ENCODE data around the gene C17orf50.

The C17orf50 gene

GRCh38 chr17:35717475-35717874, 43.2 kb upstream of the C17orf50 start:
- no peak overlapping the region for H3K27ac ChIP-seq (ENCODE audit: insufficient read depth in 1 of 2, low read depth in 1 of 2, low read length in 2 of 2, poor library complexity in 1 of 2, severe bottlenecking in 2 of 2)
- no peaks in the 10 kb centered on the region for H3K27me3 ChIP-seq (replicated peaks in 2 of 5; ENCODE audit: control insufficient read depth in 4 of 5, insufficient read depth in 5 of 5, low read length in 4 of 5)
- no peak overlapping the region for H3K4me3 ChIP-seq (ENCODE audit: control insufficient read depth in 1 of 7, extremely low read depth in 1 of 7, insufficient read depth in 4 of 7, low read depth in 2 of 7, low read length in 6 of 7)
- peaks cover 19 to 68% (median 33%) of the 10 kb centered on the region in 4 experiments for H3K36me3 ChIP-seq (ENCODE audit: control insufficient read depth in 4 of 4, insufficient read depth in 4 of 4, low read length in 3 of 4)
- POLR2A ChIA-PET = no interaction called here
- CTCF ChIA-PET = interaction anchor here (0.8 to 1.0 kb wide), 2 partner anchors 12 to 99 kb away, joined by 3 read pairs; no protein-coding TSS in a partner anchor
- no peaks in the 10 kb centered on the region for H3K9me3 ChIP-seq (ENCODE audit: control extremely low read depth in 1 of 5, control insufficient read depth in 4 of 5, insufficient read depth in 2 of 5, low read depth in 1 of 5, low read length in 4 of 5)
- no CpG with 5 or more reads among the region's 2 CpGs for WGBS (ENCODE audit: insufficient coverage)
- DNase-seq = no peak
- H3K4me1 ChIP-seq (ENCODE audit: control extremely low read depth in 1 of 4, control insufficient read depth in 4 of 4, insufficient read depth in 4 of 4, low read length in 3 of 4) = peaks cover 0 to 10% (median 6%) of the 10 kb centered on the region in 4 experiments

- no peak for DNase-seq
- Histone ChIP-seq H3K27ac (ENCODE audit: insufficient read depth in 1 of 2, low read depth in 1 of 2, low read length in 2 of 2, poor library complexity in 1 of 2, severe bottlenecking in 2 of 2) (no peak overlapping the region), H3K36me3 (ENCODE audit: control insufficient read depth in 4 of 4, insufficient read depth in 4 of 4, low read length in 3 of 4) (peaks cover 23 to 69% (median 38%) of the 10 kb centered on the region in 4 experiments), H3K4me1 (ENCODE audit: control extremely low read depth in 1 of 4, control insufficient read depth in 4 of 4, insufficient read depth in 4 of 4, low read length in 3 of 4) (no peaks in the 10 kb centered on the region), H3K27me3 (replicated peaks in 2 of 5; ENCODE audit: control insufficient read depth in 4 of 5, insufficient read depth in 5 of 5, low read length in 4 of 5) (no peaks in the 10 kb centered on the region), H3K9me3 (ENCODE audit: control extremely low read depth in 1 of 5, control insufficient read depth in 4 of 5, insufficient read depth in 2 of 5, low read depth in 1 of 5, low read length in 4 of 5) (no peaks in the 10 kb centered on the region), H3K4me3 (ENCODE audit: control insufficient read depth in 1 of 7, extremely low read depth in 1 of 7, insufficient read depth in 4 of 7, low read depth in 2 of 7, low read length in 6 of 7) (no peak overlapping the region)
- CTCF ChIA-PET = no interaction called here
- POLR2A ChIA-PET = interaction anchor here (0.7 kb wide), 1 partner anchor 16 kb away, joined by 3 read pairs; no protein-coding TSS in a partner anchor
- WGBS (ENCODE audit: insufficient coverage) = 100% methylated on average over 2 of the region's 2 CpGs
These were observed 37.0 kb upstream of the C17orf50 start for GRCh38 chr17:35723735-35724134.

DNA sequence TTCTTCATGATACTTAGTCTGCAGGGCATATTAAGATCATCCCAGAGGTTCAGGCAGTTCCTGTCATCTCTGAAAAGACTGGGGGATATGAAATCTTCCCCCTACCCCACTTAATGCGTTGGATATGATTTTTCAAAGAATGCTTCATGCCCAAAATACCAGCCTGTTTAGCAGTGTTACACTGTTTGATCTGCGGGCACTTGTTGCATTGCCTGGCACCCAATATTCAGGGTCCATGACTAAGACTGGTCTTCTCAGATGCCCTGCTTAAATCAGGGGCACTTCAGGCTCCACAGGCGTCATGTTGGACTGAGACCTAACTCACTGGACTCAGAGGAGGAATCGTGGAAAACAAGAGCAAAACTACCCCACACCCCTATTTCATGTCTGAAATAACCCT, 35.6 kb upstream of the C17orf50 start:
- Histone ChIP-seq H3K36me3 (ENCODE audit: control insufficient read depth in 4 of 4, insufficient read depth in 4 of 4, low read length in 3 of 4) (peaks cover 18 to 60% (median 33%) of the 10 kb centered on the region in 4 experiments), H3K4me3 (ENCODE audit: control insufficient read depth in 1 of 7, extremely low read depth in 1 of 7, insufficient read depth in 4 of 7, low read depth in 2 of 7, low read length in 6 of 7) (no peak overlapping the region), H3K9me3 (ENCODE audit: control extremely low read depth in 1 of 5, control insufficient read depth in 4 of 5, insufficient read depth in 2 of 5, low read depth in 1 of 5, low read length in 4 of 5) (no peaks in the 10 kb centered on the region), H3K27ac (ENCODE audit: insufficient read depth in 1 of 2, low read depth in 1 of 2, low read length in 2 of 2, poor library complexity in 1 of 2, severe bottlenecking in 2 of 2) (no peak overlapping the region), H3K4me1 (ENCODE audit: control extremely low read depth in 1 of 4, control insufficient read depth in 4 of 4, insufficient read depth in 4 of 4, low read length in 3 of 4) (no peaks in the 10 kb centered on the region), H3K27me3 (replicated peaks in 2 of 5; ENCODE audit: control insufficient read depth in 4 of 5, insufficient read depth in 5 of 5, low read length in 4 of 5) (no peaks in the 10 kb centered on the region)
- 97% methylated on average over 2 of the region's 4 CpGs for WGBS (ENCODE audit: insufficient coverage)
- ChIA-PET CTCF (no interaction called here), POLR2A (no interaction called here)
- no peak for DNase-seq

DNA sequence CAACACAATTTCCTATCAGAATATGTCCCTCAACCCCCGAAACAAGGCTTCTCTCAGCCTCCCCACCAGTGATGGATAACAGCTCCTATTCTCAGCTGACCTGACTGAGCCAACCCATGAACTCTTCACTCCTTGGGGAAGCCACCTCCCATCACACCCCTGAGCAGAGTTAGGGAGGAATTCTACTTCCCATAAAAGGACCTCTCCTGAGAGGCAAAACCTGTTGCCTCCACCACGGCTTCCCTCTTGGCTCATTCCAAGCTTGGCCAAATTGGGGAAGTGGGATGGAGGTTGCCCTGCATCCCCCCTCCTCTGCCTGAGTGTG, 34.9 kb upstream of the C17orf50 start:
- Histone ChIP-seq H3K4me3 (ENCODE audit: control insufficient read depth in 1 of 7, extremely low read depth in 1 of 7, insufficient read depth in 4 of 7, low read depth in 2 of 7, low read length in 6 of 7) (no peak overlapping the region), H3K4me1 (ENCODE audit: control extremely low read depth in 1 of 4, control insufficient read depth in 4 of 4, insufficient read depth in 4 of 4, low read length in 3 of 4) (peaks cover 0 to 3% (median 1%) of the 10 kb centered on the region in 4 experiments), H3K27ac (ENCODE audit: insufficient read depth in 1 of 2, low read depth in 1 of 2, low read length in 2 of 2, poor library complexity in 1 of 2, severe bottlenecking in 2 of 2) (no peak overlapping the region), H3K27me3 (replicated peaks in 2 of 5; ENCODE audit: control insufficient read depth in 4 of 5, insufficient read depth in 5 of 5, low read length in 4 of 5) (no peaks in the 10 kb centered on the region), H3K9me3 (ENCODE audit: control extremely low read depth in 1 of 5, control insufficient read depth in 4 of 5, insufficient read depth in 2 of 5, low read depth in 1 of 5, low read length in 4 of 5) (no peaks in the 10 kb centered on the region), H3K36me3 (ENCODE audit: control insufficient read depth in 4 of 4, insufficient read depth in 4 of 4, low read length in 3 of 4) (peaks cover 18 to 59% (median 33%) of the 10 kb centered on the region in 4 experiments)
- DNase-seq = no peak
- ChIA-PET CTCF (no interaction called here), POLR2A (no interaction called here)
- WGBS (ENCODE audit: insufficient coverage) = 100% methylated on average over 2 of the region's 2 CpGs

GRCh38 chr17:35726127-35726952, 34.3 kb upstream of the C17orf50 start:
- H3K36me3 ChIP-seq (ENCODE audit: control insufficient read depth in 4 of 4, insufficient read depth in 4 of 4, low read length in 3 of 4) = peaks cover 18 to 54% (median 31%) of the 10 kb centered on the region in 4 experiments
- no peak for DNase-seq
- no peaks in the 10 kb centered on the region for H3K9me3 ChIP-seq (ENCODE audit: control extremely low read depth in 1 of 5, control insufficient read depth in 4 of 5, insufficient read depth in 2 of 5, low read depth in 1 of 5, low read length in 4 of 5)
- no peak overlapping the region for H3K27ac ChIP-seq (ENCODE audit: insufficient read depth in 1 of 2, low read depth in 1 of 2, low read length in 2 of 2, poor library complexity in 1 of 2, severe bottlenecking in 2 of 2)
- 89% methylated on average over 2 of the region's 6 CpGs for WGBS (ENCODE audit: insufficient coverage)
- H3K4me3 ChIP-seq (ENCODE audit: control insufficient read depth in 1 of 7, extremely low read depth in 1 of 7, insufficient read depth in 4 of 7, low read depth in 2 of 7, low read length in 6 of 7) = no peak overlapping the region
- ChIA-PET POLR2A (no interaction called here), CTCF (no interaction called here)
- H3K27me3 ChIP-seq (replicated peaks in 2 of 5; ENCODE audit: control insufficient read depth in 4 of 5, insufficient read depth in 5 of 5, low read length in 4 of 5) = no peaks in the 10 kb centered on the region
- H3K4me1 ChIP-seq (ENCODE audit: control extremely low read depth in 1 of 4, control insufficient read depth in 4 of 4, insufficient read depth in 4 of 4, low read length in 3 of 4) = peaks cover 0 to 9% (median 7%) of the 10 kb centered on the region in 4 experiments

GRCh38 chr17:35726953-35727460, 33.7 kb upstream of the C17orf50 start:
- Histone ChIP-seq H3K27ac (ENCODE audit: insufficient read depth in 1 of 2, low read depth in 1 of 2, low read length in 2 of 2, poor library complexity in 1 of 2, severe bottlenecking in 2 of 2) (no peak overlapping the region), H3K4me3 (ENCODE audit: control insufficient read depth in 1 of 7, extremely low read depth in 1 of 7, insufficient read depth in 4 of 7, low read depth in 2 of 7, low read length in 6 of 7) (no peak overlapping the region), H3K4me1 (ENCODE audit: control extremely low read depth in 1 of 4, control insufficient read depth in 4 of 4, insufficient read depth in 4 of 4, low read length in 3 of 4) (peaks cover 0 to 11% (median 8%) of the 10 kb centered on the region in 4 experiments), H3K9me3 (ENCODE audit: control extremely low read depth in 1 of 5, control insufficient read depth in 4 of 5, insufficient read depth in 2 of 5, low read depth in 1 of 5, low read length in 4 of 5) (no peaks in the 10 kb centered on the region), H3K36me3 (ENCODE audit: control insufficient read depth in 4 of 4, insufficient read depth in 4 of 4, low read length in 3 of 4) (peaks cover 15 to 50% (median 29%) of the 10 kb centered on the region in 4 experiments), H3K27me3 (replicated peaks in 2 of 5; ENCODE audit: control insufficient read depth in 4 of 5, insufficient read depth in 5 of 5, low read length in 4 of 5) (no peaks in the 10 kb centered on the region)
- CTCF ChIA-PET = interaction anchor here (1.2 kb wide), 1 partner anchor 16 kb away, joined by 3 read pairs; no protein-coding TSS in a partner anchor
- POLR2A ChIA-PET = no interaction called here
- DNase-seq = no peak
- 100% methylated on average over 5 of the region's 5 CpGs for WGBS (ENCODE audit: insufficient coverage)

DNA sequence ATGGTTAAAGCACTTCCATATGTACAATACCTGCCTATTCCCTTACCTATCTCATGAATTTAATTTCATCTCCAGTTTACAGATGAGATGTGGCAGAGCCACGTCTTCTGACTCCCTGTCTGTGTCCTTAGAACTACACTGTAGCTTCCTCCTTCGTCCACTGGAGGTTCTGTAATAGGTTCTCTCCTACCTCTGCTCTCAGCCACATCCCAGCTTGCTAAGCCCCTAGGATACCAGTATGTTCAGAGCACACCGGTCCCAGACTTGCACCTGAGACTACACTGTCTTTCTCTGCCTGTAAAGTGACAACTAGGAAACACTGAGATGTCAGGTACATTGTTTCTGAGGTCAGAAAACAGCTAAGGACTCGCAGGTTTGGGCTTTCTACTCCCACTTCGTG, 33.1 kb upstream of the C17orf50 start:
- CTCF ChIA-PET = interaction anchor here (1.1 to 1.2 kb wide), 2 partner anchors 16 to 19 kb away, joined by 3 read pairs; no protein-coding TSS in a partner anchor
- Histone ChIP-seq H3K27me3 (replicated peaks in 2 of 5; ENCODE audit: control insufficient read depth in 4 of 5, insufficient read depth in 5 of 5, low read length in 4 of 5) (no peaks in the 10 kb centered on the region), H3K36me3 (ENCODE audit: control insufficient read depth in 4 of 4, insufficient read depth in 4 of 4, low read length in 3 of 4) (peaks cover 15 to 48% (median 29%) of the 10 kb centered on the region in 4 experiments), H3K9me3 (ENCODE audit: control extremely low read depth in 1 of 5, control insufficient read depth in 4 of 5, insufficient read depth in 2 of 5, low read depth in 1 of 5, low read length in 4 of 5) (no peaks in the 10 kb centered on the region), H3K4me3 (ENCODE audit: control insufficient read depth in 1 of 7, extremely low read depth in 1 of 7, insufficient read depth in 4 of 7, low read depth in 2 of 7, low read length in 6 of 7) (no peak overlapping the region), H3K27ac (ENCODE audit: insufficient read depth in 1 of 2, low read depth in 1 of 2, low read length in 2 of 2, poor library complexity in 1 of 2, severe bottlenecking in 2 of 2) (no peak overlapping the region), H3K4me1 (ENCODE audit: control extremely low read depth in 1 of 4, control insufficient read depth in 4 of 4, insufficient read depth in 4 of 4, low read length in 3 of 4) (peaks cover 0 to 16% (median 10%) of the 10 kb centered on the region in 4 experiments)
- POLR2A ChIA-PET = no interaction called here
- WGBS (ENCODE audit: insufficient coverage) = 91% methylated on average over 4 of the region's 5 CpGs
- DNase-seq = no peak

All from common myeloid progenitor, CD34-positive (primary cell).